ENCODE measurements around the gene KCNJ9.

DNA sequence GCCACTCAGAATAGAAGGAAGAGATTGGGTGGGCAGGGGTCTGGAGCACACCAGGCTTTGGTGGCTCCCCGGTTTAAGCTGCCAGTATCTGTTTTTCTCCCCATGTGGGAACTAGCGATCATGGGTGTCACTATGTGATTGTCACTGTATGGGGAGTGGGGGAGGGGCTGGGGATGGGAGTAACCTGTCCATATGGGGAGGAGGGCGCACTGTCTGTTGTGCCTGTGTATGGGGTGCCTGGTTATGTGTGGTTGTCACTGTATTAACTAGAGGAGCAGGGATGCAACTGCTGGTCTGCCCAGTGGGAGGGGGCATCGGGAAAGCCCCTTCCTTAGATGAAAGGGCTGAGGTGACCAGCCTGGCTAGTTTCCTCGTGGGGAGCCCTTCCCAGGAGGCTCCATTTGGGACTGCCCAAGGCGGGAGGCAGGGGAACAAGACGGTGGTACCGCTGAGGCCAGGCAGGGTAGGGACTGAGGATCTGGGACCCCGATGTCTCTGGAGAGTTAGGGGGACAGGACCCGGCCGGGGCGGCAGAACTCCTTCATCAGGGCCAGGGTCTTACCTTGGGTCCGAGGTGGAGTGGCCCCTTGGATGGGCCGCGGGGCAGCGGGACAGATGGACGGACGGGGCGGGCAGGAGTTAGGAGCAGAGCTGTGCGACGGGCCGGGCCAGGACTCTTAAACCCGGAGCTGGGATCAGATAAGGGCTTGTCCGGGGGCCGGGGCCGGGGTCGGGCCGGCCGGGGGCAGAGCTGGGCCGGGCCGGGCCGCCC lies 11.7 kb upstream of the KCNJ9 start, which contains the start of gene KCNJ10:
- TF ChIP-seq, protein P1, sequence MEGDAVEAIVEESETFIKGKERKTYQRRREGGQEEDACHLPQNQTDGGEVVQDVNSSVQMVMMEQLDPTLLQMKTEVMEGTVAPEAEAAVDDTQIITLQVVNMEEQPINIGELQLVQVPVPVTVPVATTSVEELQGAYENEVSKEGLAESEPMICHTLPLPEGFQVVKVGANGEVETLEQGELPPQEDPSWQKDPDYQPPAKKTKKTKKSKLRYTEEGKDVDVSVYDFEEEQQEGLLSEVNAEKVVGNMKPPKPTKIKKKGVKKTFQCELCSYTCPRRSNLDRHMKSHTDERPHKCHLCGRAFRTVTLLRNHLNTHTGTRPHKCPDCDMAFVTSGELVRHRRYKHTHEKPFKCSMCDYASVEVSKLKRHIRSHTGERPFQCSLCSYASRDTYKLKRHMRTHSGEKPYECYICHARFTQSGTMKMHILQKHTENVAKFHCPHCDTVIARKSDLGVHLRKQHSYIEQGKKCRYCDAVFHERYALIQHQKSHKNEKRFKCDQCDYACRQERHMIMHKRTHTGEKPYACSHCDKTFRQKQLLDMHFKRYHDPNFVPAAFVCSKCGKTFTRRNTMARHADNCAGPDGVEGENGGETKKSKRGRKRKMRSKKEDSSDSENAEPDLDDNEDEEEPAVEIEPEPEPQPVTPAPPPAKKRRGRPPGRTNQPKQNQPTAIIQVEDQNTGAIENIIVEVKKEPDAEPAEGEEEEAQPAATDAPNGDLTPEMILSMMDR (conservative IDR thresholded peaks at IDR 0.05; ENCODE audit: low read length) = no peak
- TF ChIP-seq EZH2phosphoT487 (IDR thresholded peaks at IDR 0.05; ENCODE audit: borderline replicate concordance) = no peak
